Measurements from ENCODE around the gene GRIP2.

Gene GRIP2

DNA sequence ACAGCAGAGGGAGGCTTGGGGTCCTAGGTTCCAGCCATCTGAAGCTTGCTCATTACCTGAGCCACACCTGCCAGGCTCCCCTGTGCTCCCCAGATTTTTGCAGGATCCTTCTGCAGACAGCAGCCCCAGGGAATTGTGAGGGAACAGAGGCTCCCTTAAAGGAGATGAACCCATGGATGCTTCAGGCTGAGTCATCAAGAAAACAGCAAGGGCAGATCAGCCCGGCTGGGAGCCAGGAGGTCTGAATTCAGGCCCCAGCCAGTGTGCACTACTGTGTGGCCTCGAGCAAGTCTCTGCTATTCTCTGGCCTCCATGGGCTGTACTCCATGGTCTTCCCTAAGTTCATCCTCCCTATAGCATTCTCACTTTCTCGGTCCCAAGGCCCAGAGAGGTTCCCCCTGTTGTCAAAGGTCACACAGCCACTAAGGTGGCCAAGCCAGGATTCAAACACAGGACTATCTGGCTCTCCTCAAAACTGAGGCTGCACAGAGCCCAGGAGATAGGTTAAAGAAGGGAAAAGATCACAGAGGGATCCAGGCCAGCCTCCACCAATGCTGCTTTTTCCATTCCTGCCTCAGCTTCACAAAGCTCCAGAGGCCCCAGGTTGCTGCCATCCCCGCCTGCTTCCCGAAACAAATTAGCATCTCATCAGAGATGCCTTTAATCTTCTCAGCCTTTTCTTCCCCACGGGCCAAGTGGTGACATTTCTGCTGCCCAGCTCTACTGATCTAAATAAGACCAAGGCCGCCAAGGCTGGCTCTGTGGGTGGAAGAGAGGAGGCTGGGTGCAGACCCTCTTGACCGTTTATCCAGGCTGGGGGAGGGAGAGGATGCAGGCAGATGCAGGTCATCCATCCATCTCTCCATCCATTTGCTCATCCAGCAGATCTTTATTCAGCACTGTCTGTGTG is 21.2 kb upstream of the GRIP2 start:
- no peak for DNase-seq

DNA sequence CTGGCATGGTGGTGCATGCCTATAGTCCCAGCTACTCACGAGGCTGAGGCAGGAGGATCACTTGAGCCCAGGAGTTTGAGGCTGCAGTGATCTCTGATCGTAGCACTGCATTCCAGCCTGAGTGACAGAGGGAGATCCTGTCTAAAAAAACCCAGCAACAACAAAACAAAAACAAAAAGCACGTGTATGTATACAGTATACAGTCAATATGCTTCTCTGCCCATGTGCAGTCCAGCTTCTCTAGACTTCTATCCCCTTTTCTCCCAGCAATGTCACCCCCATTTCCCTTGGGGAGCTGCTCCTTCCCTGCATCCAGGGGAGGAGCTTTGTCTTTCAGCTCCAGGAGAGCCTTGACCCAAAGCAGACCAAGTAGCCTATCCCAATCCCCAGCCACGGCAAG is 20.0 kb upstream of the GRIP2 start:
- DNase-seq = no peak

DNA sequence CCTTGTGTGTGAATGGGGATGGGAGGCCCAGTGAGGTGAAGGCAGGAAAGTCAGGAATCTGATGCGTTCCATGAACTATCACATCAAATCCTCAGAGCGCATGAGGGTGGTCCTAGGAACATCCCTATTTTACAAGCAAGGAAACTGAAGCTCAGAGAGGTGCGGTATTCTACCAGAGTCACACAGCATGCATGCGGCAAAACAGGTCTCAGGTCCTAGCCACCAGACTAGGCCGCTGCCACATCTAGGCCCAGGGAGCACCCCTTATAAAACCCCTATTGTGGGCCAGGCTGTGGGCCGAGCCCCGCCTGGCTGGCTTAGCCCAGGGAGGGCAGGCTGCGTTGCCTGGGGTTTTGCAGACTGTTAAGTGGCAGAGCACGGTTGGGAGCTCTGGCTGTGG is 17.9 kb upstream of the GRIP2 start:
- DNase-seq = no peak

- no peak for DNase-seq
Observed at GRCh38 chr3:14555835-14556234, 15.7 kb upstream of the GRIP2 start.

DNA sequence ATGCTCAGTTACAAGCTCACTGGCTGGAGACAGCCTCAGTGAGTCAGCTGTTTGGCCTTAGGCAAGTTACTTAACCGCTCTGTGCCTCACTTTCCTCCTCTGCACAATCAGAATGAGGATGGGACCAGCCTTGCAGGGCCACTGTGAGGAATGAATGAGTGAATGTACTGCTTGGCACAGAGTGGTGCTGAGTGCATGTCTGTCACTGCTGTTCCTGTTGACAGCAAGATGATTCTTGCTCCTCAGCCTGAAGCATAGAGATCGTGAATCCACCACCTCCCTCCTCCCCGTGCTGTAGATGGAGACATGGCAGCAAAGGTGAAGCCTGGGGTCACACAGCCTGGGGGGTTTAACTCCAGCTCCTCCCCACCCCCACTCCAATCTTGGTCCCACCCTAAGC is 14.6 kb upstream of the GRIP2 start:
- no peak for DNase-seq

- peak; percentile 42 to 47 for DNase-seq
Observed at GRCh38 chr3:14553871-14554270, 13.7 kb upstream of the GRIP2 start.

- DNase-seq = no peak
Observed at GRCh38 chr3:14552717-14553116, 12.6 kb upstream of the GRIP2 start.

- DNase-seq = no peak
Observed at GRCh38 chr3:14552041-14552648, 12.0 kb upstream of the GRIP2 start.

- no peak for DNase-seq
Observed at GRCh38 chr3:14550651-14551611, 10.8 kb upstream of the GRIP2 start.

DNA sequence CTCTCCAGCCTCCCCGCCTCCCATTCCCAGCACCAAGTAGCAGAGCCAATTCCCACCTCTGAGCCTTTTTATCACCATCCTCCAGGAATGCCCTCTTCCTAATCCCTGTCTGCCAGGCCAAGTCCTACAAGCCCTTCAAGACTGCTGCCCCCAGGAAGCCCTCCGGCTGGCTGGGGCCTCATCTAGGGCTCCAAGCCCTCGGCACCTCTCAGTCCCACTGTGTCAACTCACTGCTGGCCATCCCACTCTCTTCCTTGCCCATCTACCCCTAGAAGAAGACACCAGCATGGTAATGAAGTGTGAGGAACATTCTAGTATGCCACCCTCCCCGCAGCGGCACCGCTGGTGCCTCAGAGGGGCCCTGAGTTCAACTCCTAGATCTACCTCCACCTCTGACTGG is 10.0 kb upstream of the GRIP2 start:
- DNase-seq = no peak

DNA sequence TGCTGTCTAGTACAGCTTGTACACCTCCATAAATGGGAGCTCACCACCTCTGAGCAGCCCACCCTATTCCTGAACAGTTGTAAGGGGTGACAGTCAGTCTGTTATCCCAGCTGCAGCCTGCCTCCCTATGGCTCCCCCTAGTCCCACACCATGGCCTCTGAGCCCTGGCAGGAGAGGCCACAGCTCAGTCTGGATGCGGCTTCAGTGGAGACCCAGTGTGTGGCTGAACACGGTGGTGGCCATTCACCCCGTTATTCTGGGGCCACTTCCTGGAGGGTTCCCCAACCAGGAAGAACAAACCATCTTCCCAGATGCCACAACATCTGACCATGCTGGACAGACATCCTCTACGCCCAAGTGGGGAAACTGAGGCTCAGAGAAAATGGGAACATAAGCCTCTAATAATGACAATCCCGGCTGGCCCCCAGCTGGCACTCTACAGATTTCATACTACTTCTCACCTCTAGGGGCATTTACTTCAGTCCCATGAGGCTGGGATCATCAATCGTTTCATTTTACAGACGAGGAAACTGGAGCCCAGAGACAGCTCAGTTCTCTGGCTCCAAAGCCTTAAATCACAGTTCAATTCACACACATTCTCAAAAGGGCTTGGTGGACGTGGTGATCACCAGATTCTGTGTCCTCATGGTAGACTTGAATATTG is 9.2 kb upstream of the GRIP2 start:
- peak; percentile 4 to 10 for DNase-seq

- DNase-seq = peak; percentile 22 to 64
Observed at GRCh38 chr3:14548321-14548729, 8.2 kb upstream of the GRIP2 start.

DNA sequence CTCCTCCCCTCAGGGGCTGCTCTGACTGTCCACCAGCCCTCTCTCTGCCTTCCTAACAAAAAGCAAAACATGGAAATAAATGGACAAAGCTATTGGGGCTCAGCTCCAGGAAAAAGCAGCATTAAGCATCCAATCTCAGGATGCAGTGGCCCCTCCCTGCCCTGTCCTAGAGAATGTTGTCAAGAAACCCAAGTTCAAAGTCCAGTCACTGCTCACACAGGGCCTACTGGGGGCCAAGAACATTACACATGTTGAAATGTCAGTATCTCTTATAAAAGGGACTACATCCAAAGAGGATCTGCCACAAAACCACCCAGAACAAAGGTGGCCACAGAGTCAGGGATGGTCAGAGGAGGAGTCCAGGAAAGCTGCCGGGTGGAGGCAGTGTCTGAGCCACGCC is 7.6 kb upstream of the GRIP2 start:
- DNase-seq = no peak

- DNase-seq = no peak
Observed at GRCh38 chr3:14546041-14546440, 5.9 kb upstream of the GRIP2 start.

DNA sequence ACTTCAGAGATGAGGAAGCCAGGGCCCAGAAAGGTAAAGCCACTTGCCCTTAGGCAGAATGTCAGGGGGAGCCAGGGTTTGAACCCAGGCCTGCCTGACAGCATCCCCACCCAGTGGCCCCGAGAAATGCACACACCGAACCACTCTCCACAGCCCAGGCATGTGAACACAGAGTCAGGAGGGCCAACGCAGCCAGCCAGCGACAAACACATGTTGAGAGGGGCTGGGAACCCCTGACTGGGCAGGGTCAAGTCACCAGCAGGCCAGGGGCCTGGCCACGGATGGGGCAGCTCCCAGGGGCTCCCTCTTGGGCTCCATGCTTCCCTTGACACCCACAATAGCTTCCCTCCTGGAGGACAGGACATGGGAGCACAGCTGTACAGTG is 5.1 kb upstream of the GRIP2 start:
- no peak for DNase-seq

GRCh38 chr3:14544282-14545250 is 4.4 kb upstream of the GRIP2 start:
- DNase-seq = no peak

DNA sequence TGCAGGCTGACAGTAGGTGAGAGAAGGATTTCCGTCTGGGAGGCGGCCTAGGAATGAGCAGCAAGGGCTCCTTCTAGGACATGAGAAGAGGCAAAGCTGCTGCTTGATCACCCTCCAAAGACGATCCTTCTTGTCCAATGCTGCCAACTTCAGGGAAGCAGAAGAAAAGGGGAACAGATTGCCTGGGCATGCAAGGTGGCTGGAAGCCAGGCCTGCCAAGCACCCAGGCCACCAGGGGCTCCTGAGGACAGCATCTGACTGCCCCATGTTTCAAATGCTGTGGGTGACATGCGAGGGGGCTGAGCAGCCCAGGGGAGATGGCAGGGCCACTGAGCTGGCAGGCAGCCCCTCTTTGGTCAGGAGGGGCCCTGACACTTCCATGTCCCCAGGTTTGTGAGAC is 3.3 kb upstream of the GRIP2 start:
- no peak for DNase-seq

GRCh38 chr3:14542656-14543055 is 2.5 kb upstream of the GRIP2 start:
- DNase-seq = no peak

DNA sequence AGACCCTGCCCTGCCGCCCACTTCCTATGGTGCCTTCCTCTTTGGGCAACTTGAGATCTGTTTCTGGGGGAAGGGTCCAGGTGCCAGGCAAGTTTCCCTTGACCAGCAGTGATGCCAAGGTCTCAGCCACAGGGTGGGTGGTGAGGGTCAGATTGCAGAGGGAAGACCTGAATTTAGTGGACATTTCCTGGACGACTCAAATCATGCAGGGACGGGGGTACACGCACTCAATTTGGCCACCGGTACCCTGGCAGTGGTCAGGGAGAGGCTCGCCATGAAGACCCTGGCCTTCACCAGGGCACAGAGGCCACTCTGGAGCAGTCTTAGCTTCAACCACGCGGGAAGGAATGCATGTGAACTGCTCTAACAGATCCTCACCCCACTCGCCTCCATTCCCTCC is 1.5 kb upstream of the GRIP2 start:
- no peak for DNase-seq

DNA sequence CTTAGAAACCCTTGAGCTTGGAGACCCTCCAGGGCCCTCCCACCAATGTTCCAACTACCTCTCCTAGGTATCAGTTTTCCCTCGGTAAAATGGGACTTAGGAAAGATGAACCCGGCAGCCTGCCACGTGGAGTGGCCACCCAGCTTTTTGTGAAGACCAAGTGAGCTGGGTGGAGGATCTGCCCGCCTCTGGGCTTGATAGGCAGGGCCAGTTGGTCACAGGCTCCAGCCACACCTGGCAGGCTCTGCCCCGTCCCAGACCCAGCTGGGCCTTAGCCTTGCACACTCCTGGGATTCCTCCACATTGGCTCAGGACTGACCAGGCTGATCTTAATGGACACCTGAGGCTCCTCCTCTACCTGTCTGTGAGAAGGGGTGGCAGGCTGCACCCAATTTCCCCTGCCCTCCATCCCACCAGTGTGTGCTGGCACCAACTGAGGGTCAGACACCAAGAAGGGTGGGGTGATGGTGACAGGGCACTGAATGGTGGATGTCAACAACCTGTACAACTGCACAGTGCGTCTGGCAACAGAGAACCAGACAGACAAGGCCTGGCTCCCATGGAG is 761 bp upstream of the GRIP2 start:
- no peak for DNase-seq

- no peak for DNase-seq
Observed at GRCh38 chr3:14539384-14539741, 779 bp downstream of the GRIP2 start.
